ENCODE results near the gene FAS.

Gene FAS

GRCh38 chr10:89035461-89035860 lies 44.9 kb downstream of the FAS start:
- no peaks in the 10 kb centered on the region for H3K79me2 ChIP-seq (ENCODE audit: insufficient read depth, low read length)
- H3F3A ChIP-seq (ENCODE audit: low read depth) = no peaks in the 10 kb centered on the region
- H4K20me1 ChIP-seq (ENCODE audit: insufficient read depth, low read length, poor library complexity, severe bottlenecking) = no peaks in the 10 kb centered on the region
- H3K9ac ChIP-seq (ENCODE audit: low read depth, low read length, poor library complexity, severe bottlenecking) = no peak overlapping the region
- H3K4me3 ChIP-seq (ENCODE audit: low read length, poor library complexity, severe bottlenecking) = no peak overlapping the region
- no peaks in the 10 kb centered on the region for H3K36me3 ChIP-seq (ENCODE audit: insufficient read depth, low read length)
- H2AFZ ChIP-seq (ENCODE audit: low read length) = no peak overlapping the region
- no peaks in the 10 kb centered on the region for H3K27me3 ChIP-seq (ENCODE audit: insufficient read depth, low read length, poor library complexity, severe bottlenecking)
- H3K9me3 ChIP-seq (ENCODE audit: insufficient read depth, low read depth, low read length) = no peaks in the 10 kb centered on the region
- peaks cover 7% of the 10 kb centered on the region for H3K4me1 ChIP-seq (ENCODE audit: insufficient read depth, low read length, poor library complexity, severe bottlenecking)
- TF ChIP-seq, protein P1, sequence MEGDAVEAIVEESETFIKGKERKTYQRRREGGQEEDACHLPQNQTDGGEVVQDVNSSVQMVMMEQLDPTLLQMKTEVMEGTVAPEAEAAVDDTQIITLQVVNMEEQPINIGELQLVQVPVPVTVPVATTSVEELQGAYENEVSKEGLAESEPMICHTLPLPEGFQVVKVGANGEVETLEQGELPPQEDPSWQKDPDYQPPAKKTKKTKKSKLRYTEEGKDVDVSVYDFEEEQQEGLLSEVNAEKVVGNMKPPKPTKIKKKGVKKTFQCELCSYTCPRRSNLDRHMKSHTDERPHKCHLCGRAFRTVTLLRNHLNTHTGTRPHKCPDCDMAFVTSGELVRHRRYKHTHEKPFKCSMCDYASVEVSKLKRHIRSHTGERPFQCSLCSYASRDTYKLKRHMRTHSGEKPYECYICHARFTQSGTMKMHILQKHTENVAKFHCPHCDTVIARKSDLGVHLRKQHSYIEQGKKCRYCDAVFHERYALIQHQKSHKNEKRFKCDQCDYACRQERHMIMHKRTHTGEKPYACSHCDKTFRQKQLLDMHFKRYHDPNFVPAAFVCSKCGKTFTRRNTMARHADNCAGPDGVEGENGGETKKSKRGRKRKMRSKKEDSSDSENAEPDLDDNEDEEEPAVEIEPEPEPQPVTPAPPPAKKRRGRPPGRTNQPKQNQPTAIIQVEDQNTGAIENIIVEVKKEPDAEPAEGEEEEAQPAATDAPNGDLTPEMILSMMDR (conservative IDR thresholded peaks at IDR 0.05; ENCODE audit: low read length) = no peak
- no peak for TF ChIP-seq EZH2phosphoT487 (IDR thresholded peaks at IDR 0.05; ENCODE audit: borderline replicate concordance)
- no peaks in the 10 kb centered on the region for H3K9me2 ChIP-seq (replicated peaks; ENCODE audit: low read depth, low read length)
- no peak overlapping the region for H3K4me2 ChIP-seq (ENCODE audit: low read depth, low read length, poor library complexity, severe bottlenecking)

- Histone ChIP-seq H4K20me1 (ENCODE audit: insufficient read depth, low read length, poor library complexity, severe bottlenecking) (no peaks in the 10 kb centered on the region), H3K9ac (ENCODE audit: low read depth, low read length, poor library complexity, severe bottlenecking) (no peak overlapping the region), H3K4me1 (ENCODE audit: insufficient read depth, low read length, poor library complexity, severe bottlenecking) (peaks cover 6% of the 10 kb centered on the region), H3K4me2 (ENCODE audit: low read depth, low read length, poor library complexity, severe bottlenecking) (no peak overlapping the region), H3F3A (ENCODE audit: low read depth) (no peaks in the 10 kb centered on the region), H3K27me3 (ENCODE audit: insufficient read depth, low read length, poor library complexity, severe bottlenecking) (no peaks in the 10 kb centered on the region), H2AFZ (ENCODE audit: low read length) (no peak overlapping the region), H3K4me3 (ENCODE audit: low read length, poor library complexity, severe bottlenecking) (no peak overlapping the region), H3K36me3 (ENCODE audit: insufficient read depth, low read length) (no peaks in the 10 kb centered on the region), H3K9me2 (replicated peaks; ENCODE audit: low read depth, low read length) (no peaks in the 10 kb centered on the region), H3K9me3 (ENCODE audit: insufficient read depth, low read depth, low read length) (no peaks in the 10 kb centered on the region), H3K79me2 (ENCODE audit: insufficient read depth, low read length) (no peaks in the 10 kb centered on the region)
- TF ChIP-seq EZH2phosphoT487 (IDR thresholded peaks at IDR 0.05; ENCODE audit: borderline replicate concordance) = no peak
- TF ChIP-seq, protein P1 (conservative IDR thresholded peaks at IDR 0.05; ENCODE audit: low read length) = no peak
Observed at GRCh38 chr10:89037096-89037495, 46.5 kb downstream of the FAS start.

DNA sequence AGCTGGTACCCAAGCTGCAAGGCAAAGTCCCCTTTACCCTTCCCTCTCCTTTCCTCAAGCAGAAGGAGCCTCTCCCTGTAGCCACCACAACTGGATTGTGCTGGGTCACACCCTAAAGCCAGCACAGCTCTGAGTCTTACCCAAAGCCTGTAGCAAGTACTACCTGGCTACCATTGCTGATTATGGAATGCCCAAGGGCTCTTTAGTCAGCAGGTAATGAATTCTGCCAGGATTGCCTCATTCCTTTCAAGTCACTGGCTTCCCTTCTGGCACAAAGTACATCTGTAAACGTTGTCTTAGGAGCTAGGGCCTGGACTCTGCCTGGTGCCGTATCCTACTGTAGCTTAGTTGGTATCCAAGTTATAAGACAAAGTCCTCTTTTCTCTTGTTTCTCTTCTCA lies 52.0 kb downstream of the FAS start:
- Histone ChIP-seq H3K4me1 (ENCODE audit: insufficient read depth, low read length, poor library complexity, severe bottlenecking) (no peaks in the 10 kb centered on the region), H4K20me1 (ENCODE audit: insufficient read depth, low read length, poor library complexity, severe bottlenecking) (no peaks in the 10 kb centered on the region), H3K27me3 (ENCODE audit: insufficient read depth, low read length, poor library complexity, severe bottlenecking) (no peaks in the 10 kb centered on the region), H3K4me3 (ENCODE audit: low read length, poor library complexity, severe bottlenecking) (no peak overlapping the region), H3K9me3 (ENCODE audit: insufficient read depth, low read depth, low read length) (no peaks in the 10 kb centered on the region), H3F3A (ENCODE audit: low read depth) (no peaks in the 10 kb centered on the region), H3K36me3 (ENCODE audit: insufficient read depth, low read length) (no peaks in the 10 kb centered on the region), H3K79me2 (ENCODE audit: insufficient read depth, low read length) (no peaks in the 10 kb centered on the region), H3K9ac (ENCODE audit: low read depth, low read length, poor library complexity, severe bottlenecking) (no peak overlapping the region), H2AFZ (ENCODE audit: low read length) (no peak overlapping the region), H3K9me2 (replicated peaks; ENCODE audit: low read depth, low read length) (no peaks in the 10 kb centered on the region), H3K4me2 (ENCODE audit: low read depth, low read length, poor library complexity, severe bottlenecking) (no peak overlapping the region)
- TF ChIP-seq, protein P1 (conservative IDR thresholded peaks at IDR 0.05; ENCODE audit: low read length) = no peak
- no peak for TF ChIP-seq EZH2phosphoT487 (IDR thresholded peaks at IDR 0.05; ENCODE audit: borderline replicate concordance)

Data from Loucy (cell line).